Measurements from ENCODE around the gene UBE2J2.

DNA sequence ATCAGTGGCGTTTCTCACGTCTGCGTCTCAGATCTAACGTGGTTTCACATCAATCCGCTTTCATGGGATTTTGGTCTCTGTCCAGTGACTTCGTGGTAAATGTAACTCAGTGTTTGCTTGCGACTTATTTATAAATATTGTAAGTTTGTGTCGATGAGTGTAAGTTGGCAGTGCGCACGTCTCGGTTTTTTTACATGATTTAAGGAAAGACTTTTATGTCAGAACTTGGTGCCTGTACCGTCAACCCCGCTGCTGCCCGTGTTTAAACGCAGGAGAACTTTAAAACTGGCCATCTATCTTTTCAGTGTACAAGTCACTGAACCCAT is 40.1 kb downstream of the UBE2J2 start:
- TF ChIP-seq, protein P1, sequence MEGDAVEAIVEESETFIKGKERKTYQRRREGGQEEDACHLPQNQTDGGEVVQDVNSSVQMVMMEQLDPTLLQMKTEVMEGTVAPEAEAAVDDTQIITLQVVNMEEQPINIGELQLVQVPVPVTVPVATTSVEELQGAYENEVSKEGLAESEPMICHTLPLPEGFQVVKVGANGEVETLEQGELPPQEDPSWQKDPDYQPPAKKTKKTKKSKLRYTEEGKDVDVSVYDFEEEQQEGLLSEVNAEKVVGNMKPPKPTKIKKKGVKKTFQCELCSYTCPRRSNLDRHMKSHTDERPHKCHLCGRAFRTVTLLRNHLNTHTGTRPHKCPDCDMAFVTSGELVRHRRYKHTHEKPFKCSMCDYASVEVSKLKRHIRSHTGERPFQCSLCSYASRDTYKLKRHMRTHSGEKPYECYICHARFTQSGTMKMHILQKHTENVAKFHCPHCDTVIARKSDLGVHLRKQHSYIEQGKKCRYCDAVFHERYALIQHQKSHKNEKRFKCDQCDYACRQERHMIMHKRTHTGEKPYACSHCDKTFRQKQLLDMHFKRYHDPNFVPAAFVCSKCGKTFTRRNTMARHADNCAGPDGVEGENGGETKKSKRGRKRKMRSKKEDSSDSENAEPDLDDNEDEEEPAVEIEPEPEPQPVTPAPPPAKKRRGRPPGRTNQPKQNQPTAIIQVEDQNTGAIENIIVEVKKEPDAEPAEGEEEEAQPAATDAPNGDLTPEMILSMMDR (IDR thresholded peaks at IDR 0.05): no peak
- TF ChIP-seq POLR2A (IDR thresholded peaks at IDR 0.05): no peak

All from body of pancreas (tissue), 4 donors.